ENCODE data around the gene PMVK.
A peak's percentile ranks its signal among the peaks of the same experiment; 100 is the strongest.

PMVK gene

GRCh38 chr1:154972213-154972516 lies 35.6 kb upstream of the PMVK start:
- peaks cover 20 to 66% (median 58%) of the 10 kb centered on the region in 4 experiments for H3K4me1 ChIP-seq (ENCODE audit: control extremely low read depth in 1 of 4, control insufficient read depth in 4 of 4, insufficient read depth in 4 of 4, low read length in 3 of 4)
- no peak for DNase-seq
- peaks cover 2 to 16% (median 11%) of the 10 kb centered on the region in 4 experiments for H3K36me3 ChIP-seq (ENCODE audit: control insufficient read depth in 4 of 4, insufficient read depth in 4 of 4, low read length in 3 of 4)
- H3K4me3 ChIP-seq (ENCODE audit: control insufficient read depth in 1 of 7, extremely low read depth in 1 of 7, insufficient read depth in 4 of 7, low read depth in 2 of 7, low read length in 6 of 7): no peak overlapping the region
- CTCF ChIA-PET: interaction anchor here (1.2 to 20.2 kb wide), 7 partner anchors 11 to 80 kb away, joined by 3 to 320 read pairs (median 5); partner anchors contain the start of genes LENEP, PYGO2 and ZBTB7B
- no CpG with 5 or more reads among the region's 3 CpGs for WGBS (ENCODE audit: insufficient coverage)
- POLR2A ChIA-PET: no interaction called here
- no peak overlapping the region for H3K27ac ChIP-seq (ENCODE audit: insufficient read depth in 1 of 2, low read depth in 1 of 2, low read length in 2 of 2, poor library complexity in 1 of 2, severe bottlenecking in 2 of 2)
- H3K27me3 ChIP-seq (replicated peaks in 2 of 5; ENCODE audit: control insufficient read depth in 4 of 5, insufficient read depth in 5 of 5, low read length in 4 of 5): no peaks in the 10 kb centered on the region
- no peaks in the 10 kb centered on the region for H3K9me3 ChIP-seq (ENCODE audit: control extremely low read depth in 1 of 5, control insufficient read depth in 4 of 5, insufficient read depth in 2 of 5, low read depth in 1 of 5, low read length in 4 of 5)

- H3K4me3 ChIP-seq (ENCODE audit: control insufficient read depth in 1 of 7, extremely low read depth in 1 of 7, insufficient read depth in 4 of 7, low read depth in 2 of 7, low read length in 6 of 7): peak overlapping the region in 2 of 7 experiments; percentile 61 to 71
- no peaks in the 10 kb centered on the region for H3K9me3 ChIP-seq (ENCODE audit: control extremely low read depth in 1 of 5, control insufficient read depth in 4 of 5, insufficient read depth in 2 of 5, low read depth in 1 of 5, low read length in 4 of 5)
- H3K27me3 ChIP-seq (replicated peaks in 2 of 5; ENCODE audit: control insufficient read depth in 4 of 5, insufficient read depth in 5 of 5, low read length in 4 of 5): no peaks in the 10 kb centered on the region
- WGBS (ENCODE audit: insufficient coverage): 62% methylated on average over 5 of the region's 10 CpGs
- peaks cover 4 to 22% (median 18%) of the 10 kb centered on the region in 4 experiments for H3K36me3 ChIP-seq (ENCODE audit: control insufficient read depth in 4 of 4, insufficient read depth in 4 of 4, low read length in 3 of 4)
- DNase-seq: no peak
- peaks cover 13 to 59% (median 51%) of the 10 kb centered on the region in 4 experiments for H3K4me1 ChIP-seq (ENCODE audit: control extremely low read depth in 1 of 4, control insufficient read depth in 4 of 4, insufficient read depth in 4 of 4, low read length in 3 of 4)
- ChIA-PET POLR2A (interaction anchor here (1.1 kb wide), 1 partner anchor 11 kb away, joined by 6 read pairs; the partner anchor contains the start of gene PYGO2), CTCF (interaction anchor here (1.2 to 20.2 kb wide), 10 partner anchors 9 to 81 kb away, joined by 3 to 320 read pairs (median 6); partner anchors contain the start of genes LENEP, PBXIP1, PYGO2 and ZBTB7B)
- peak overlapping the region; percentile 27 to 77 for H3K27ac ChIP-seq (ENCODE audit: insufficient read depth in 1 of 2, low read depth in 1 of 2, low read length in 2 of 2, poor library complexity in 1 of 2, severe bottlenecking in 2 of 2)
Observed at GRCh38 chr1:154971341-154971998, 35.0 kb upstream of the PMVK start.

GRCh38 chr1:154970631-154971340 lies 34.3 kb upstream of the PMVK start, which contains the start of gene SHC1:
TSS of gene SHC1 (minus strand) at chr1:154970747. CDS start at chr1:154970526, 221 bp downstream.
- peak; percentile 69 to 87 (median 87) for DNase-seq
- Histone ChIP-seq H3K27ac (ENCODE audit: insufficient read depth in 1 of 2, low read depth in 1 of 2, low read length in 2 of 2, poor library complexity in 1 of 2, severe bottlenecking in 2 of 2) (peak within 1 kb of the TSS; percentile 46 to 77), H3K4me1 (ENCODE audit: control extremely low read depth in 1 of 4, control insufficient read depth in 4 of 4, insufficient read depth in 4 of 4, low read length in 3 of 4) (peaks cover 6 to 52% (median 45%) of the 10 kb centered on the region in 4 experiments), H3K4me3 (ENCODE audit: control insufficient read depth in 1 of 7, extremely low read depth in 1 of 7, insufficient read depth in 4 of 7, low read depth in 2 of 7, low read length in 6 of 7) (peak within 1 kb of the TSS in 4 of 7 experiments; percentile 33 to 71 (median 54)), H3K27me3 (replicated peaks in 2 of 5; ENCODE audit: control insufficient read depth in 4 of 5, insufficient read depth in 5 of 5, low read length in 4 of 5) (no peaks in the 10 kb centered on the region), H3K9me3 (ENCODE audit: control extremely low read depth in 1 of 5, control insufficient read depth in 4 of 5, insufficient read depth in 2 of 5, low read depth in 1 of 5, low read length in 4 of 5) (no peaks in the 10 kb centered on the region), H3K36me3 (ENCODE audit: control insufficient read depth in 4 of 4, insufficient read depth in 4 of 4, low read length in 3 of 4) (peaks cover 4 to 29% (median 24%) of the 10 kb centered on the region in 4 experiments)
- POLR2A ChIA-PET: interaction anchor here (0.7 to 1.4 kb wide), 3 partner anchors 10 to 15 kb away, joined by 3 to 6 read pairs (median 4); partner anchors contain the start of genes FLAD1, PBXIP1 and PYGO2
- 18% methylated on average over 8 of the region's 15 CpGs for WGBS (ENCODE audit: insufficient coverage)
- CTCF ChIA-PET: interaction anchor here (1.0 to 20.2 kb wide), 9 partner anchors 10 to 82 kb away, joined by 3 to 320 read pairs (median 7); partner anchors contain the start of genes LENEP, PBXIP1, PYGO2 and ZBTB7B

GRCh38 chr1:154969860-154970452 lies 33.4 kb upstream of the PMVK start:
- peaks cover 6 to 36% (median 31%) of the 10 kb centered on the region in 4 experiments for H3K36me3 ChIP-seq (ENCODE audit: control insufficient read depth in 4 of 4, insufficient read depth in 4 of 4, low read length in 3 of 4)
- POLR2A ChIA-PET: interaction anchor here (1.4 to 1.8 kb wide), 2 partner anchors 9 to 14 kb away, joined by 4 read pairs; partner anchors contain the start of gene PBXIP1
- H3K4me1 ChIP-seq (ENCODE audit: control extremely low read depth in 1 of 4, control insufficient read depth in 4 of 4, insufficient read depth in 4 of 4, low read length in 3 of 4): peaks cover under 1 to 47% (median 39%) of the 10 kb centered on the region in 4 experiments
- CTCF ChIA-PET: interaction anchor here (1.0 to 20.2 kb wide), 7 partner anchors 9 to 75 kb away, joined by 3 to 320 read pairs (median 7); partner anchors contain the start of genes LENEP, PBXIP1, PYGO2 and ZBTB7B
- H3K27me3 ChIP-seq (replicated peaks in 2 of 5; ENCODE audit: control insufficient read depth in 4 of 5, insufficient read depth in 5 of 5, low read length in 4 of 5): no peaks in the 10 kb centered on the region
- H3K4me3 ChIP-seq (ENCODE audit: control insufficient read depth in 1 of 7, extremely low read depth in 1 of 7, insufficient read depth in 4 of 7, low read depth in 2 of 7, low read length in 6 of 7): peak overlapping the region in 2 of 7 experiments; percentile 48 to 71
- peak overlapping the region in 1 of 2 experiments; percentile 77 for H3K27ac ChIP-seq (ENCODE audit: insufficient read depth in 1 of 2, low read depth in 1 of 2, low read length in 2 of 2, poor library complexity in 1 of 2, severe bottlenecking in 2 of 2)
- DNase-seq: no peak
- 31% methylated on average over 14 of the region's 22 CpGs for WGBS (ENCODE audit: insufficient coverage)
- no peaks in the 10 kb centered on the region for H3K9me3 ChIP-seq (ENCODE audit: control extremely low read depth in 1 of 5, control insufficient read depth in 4 of 5, insufficient read depth in 2 of 5, low read depth in 1 of 5, low read length in 4 of 5)

- ChIA-PET POLR2A (interaction anchor here (0.6 to 1.8 kb wide), 3 partner anchors 8 to 37 kb away, joined by 3 to 4 read pairs (median 4); partner anchors contain the start of gene PBXIP1), CTCF (interaction anchor here (1.6 to 20.2 kb wide), 4 partner anchors 8 to 76 kb away, joined by 3 to 320 read pairs (median 12); partner anchors contain the start of genes LENEP, PBXIP1, PYGO2 and ZBTB7B)
- no CpG with 5 or more reads among the region's 5 CpGs for WGBS (ENCODE audit: insufficient coverage)
- H3K27ac ChIP-seq (ENCODE audit: insufficient read depth in 1 of 2, low read depth in 1 of 2, low read length in 2 of 2, poor library complexity in 1 of 2, severe bottlenecking in 2 of 2): peak overlapping the region in 1 of 2 experiments; percentile 52
- H3K9me3 ChIP-seq (ENCODE audit: control extremely low read depth in 1 of 5, control insufficient read depth in 4 of 5, insufficient read depth in 2 of 5, low read depth in 1 of 5, low read length in 4 of 5): no peaks in the 10 kb centered on the region
- peaks cover 0 to 46% (median 37%) of the 10 kb centered on the region in 4 experiments for H3K4me1 ChIP-seq (ENCODE audit: control extremely low read depth in 1 of 4, control insufficient read depth in 4 of 4, insufficient read depth in 4 of 4, low read length in 3 of 4)
- H3K36me3 ChIP-seq (ENCODE audit: control insufficient read depth in 4 of 4, insufficient read depth in 4 of 4, low read length in 3 of 4): peaks cover 6 to 41% (median 35%) of the 10 kb centered on the region in 4 experiments
- no peak overlapping the region for H3K4me3 ChIP-seq (ENCODE audit: control insufficient read depth in 1 of 7, extremely low read depth in 1 of 7, insufficient read depth in 4 of 7, low read depth in 2 of 7, low read length in 6 of 7)
- DNase-seq: no peak
- H3K27me3 ChIP-seq (replicated peaks in 2 of 5; ENCODE audit: control insufficient read depth in 4 of 5, insufficient read depth in 5 of 5, low read length in 4 of 5): no peaks in the 10 kb centered on the region
Observed at GRCh38 chr1:154969246-154969645, 32.7 kb upstream of the PMVK start.

GRCh38 chr1:154968731-154969130 lies 32.2 kb upstream of the PMVK start:
- ChIA-PET CTCF (interaction anchor here (1.6 kb wide), 1 partner anchor 76 kb away, joined by 3 read pairs; no protein-coding TSS in a partner anchor), POLR2A (interaction anchor here (1.8 kb wide), 1 partner anchor 8 kb away, joined by 4 read pairs; no protein-coding TSS in a partner anchor)
- H3K27me3 ChIP-seq (replicated peaks in 2 of 5; ENCODE audit: control insufficient read depth in 4 of 5, insufficient read depth in 5 of 5, low read length in 4 of 5): no peaks in the 10 kb centered on the region
- peaks cover 0 to 44% (median 38%) of the 10 kb centered on the region in 4 experiments for H3K4me1 ChIP-seq (ENCODE audit: control extremely low read depth in 1 of 4, control insufficient read depth in 4 of 4, insufficient read depth in 4 of 4, low read length in 3 of 4)
- H3K27ac ChIP-seq (ENCODE audit: insufficient read depth in 1 of 2, low read depth in 1 of 2, low read length in 2 of 2, poor library complexity in 1 of 2, severe bottlenecking in 2 of 2): peak overlapping the region in 1 of 2 experiments; percentile 52
- DNase-seq: no peak
- WGBS (ENCODE audit: insufficient coverage): no CpG with 5 or more reads among the region's 3 CpGs
- no peaks in the 10 kb centered on the region for H3K9me3 ChIP-seq (ENCODE audit: control extremely low read depth in 1 of 5, control insufficient read depth in 4 of 5, insufficient read depth in 2 of 5, low read depth in 1 of 5, low read length in 4 of 5)
- H3K4me3 ChIP-seq (ENCODE audit: control insufficient read depth in 1 of 7, extremely low read depth in 1 of 7, insufficient read depth in 4 of 7, low read depth in 2 of 7, low read length in 6 of 7): no peak overlapping the region
- H3K36me3 ChIP-seq (ENCODE audit: control insufficient read depth in 4 of 4, insufficient read depth in 4 of 4, low read length in 3 of 4): peaks cover 6 to 46% (median 38%) of the 10 kb centered on the region in 4 experiments

All from common myeloid progenitor, CD34-positive (primary cell).